A172 (cell line): Measurements from ENCODE around the gene ATP8B4. TPM values are rescaled to one million over a fixed set of nuclear protein-coding genes. Genes with fewer than 3 reads are reported as not detected.

Experiments used
- DNase-seq: peaks from one replicate; pipeline ENCODE4 v3.0.0-alpha.2; 2015; ENCODE audit warnings: low spot score
- total RNA-seq: library from RNA; depleted of rRNA; stranded (reverse); fragments of >200 nt; shearing (Covaris generic); gene quantifications from 2 replicates; pipeline ENCODE4 v1.2.3, GENCODE V29; 2014

ATP8B4 gene
- total RNA-seq, 1 experiment from 2014 or later: 0.34 TPM

GRCh38 chr15:49857496-49858475 is 261.2 kb downstream of the ATP8B4 start:
- DNase-seq: no peak

- no peak for DNase-seq
Observed at GRCh38 chr15:49855917-49856637, 263.0 kb downstream of the ATP8B4 start.

- no peak for DNase-seq
Observed at GRCh38 chr15:49852756-49853155, 266.3 kb downstream of the ATP8B4 start.

GRCh38 chr15:49848807-49849206 is 270.2 kb downstream of the ATP8B4 start:
- no peak for DNase-seq

- peak; percentile 46 for DNase-seq
Observed at GRCh38 chr15:49848282-49848724, 270.7 kb downstream of the ATP8B4 start.

DNA sequence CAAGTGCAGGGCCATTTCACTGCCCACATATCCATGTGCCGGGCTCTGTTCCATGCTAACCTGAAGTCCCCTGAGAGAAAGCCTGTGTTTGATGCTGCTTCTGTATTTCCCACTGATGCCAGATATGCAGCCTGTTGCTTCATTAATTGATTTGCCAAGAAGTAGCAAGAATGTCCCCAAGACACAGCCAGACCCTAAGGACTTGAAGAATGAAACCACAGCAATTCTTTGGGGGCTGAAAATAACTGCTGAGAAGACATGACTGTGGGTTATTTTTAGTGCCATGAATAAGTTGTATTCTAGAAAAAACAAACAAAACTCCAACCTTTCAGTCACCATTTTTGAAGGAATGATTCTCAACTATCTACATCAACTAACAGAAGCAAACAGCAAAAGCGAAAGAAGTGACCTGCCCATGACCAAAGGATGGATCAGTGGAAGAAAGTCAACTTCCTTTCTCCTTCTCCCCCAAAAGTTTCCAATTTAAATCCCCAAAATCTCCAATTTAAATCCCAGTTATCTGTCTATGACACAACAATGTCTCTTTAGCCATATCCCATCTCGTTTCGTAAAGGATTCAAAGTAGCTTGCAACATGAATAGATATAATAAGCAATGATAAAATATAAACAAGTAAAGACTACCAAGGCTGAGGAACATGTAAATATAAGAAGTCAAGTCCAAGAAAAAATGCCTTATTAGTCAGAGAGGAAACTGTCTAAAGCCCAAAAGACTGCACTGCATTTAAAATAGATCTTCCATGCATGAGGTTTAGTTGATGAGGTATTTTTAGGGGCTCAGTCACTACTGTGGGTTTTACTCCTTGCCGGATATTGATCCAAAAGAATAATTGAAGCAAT is 271.4 kb downstream of the ATP8B4 start:
- DNase-seq: no peak

DNA sequence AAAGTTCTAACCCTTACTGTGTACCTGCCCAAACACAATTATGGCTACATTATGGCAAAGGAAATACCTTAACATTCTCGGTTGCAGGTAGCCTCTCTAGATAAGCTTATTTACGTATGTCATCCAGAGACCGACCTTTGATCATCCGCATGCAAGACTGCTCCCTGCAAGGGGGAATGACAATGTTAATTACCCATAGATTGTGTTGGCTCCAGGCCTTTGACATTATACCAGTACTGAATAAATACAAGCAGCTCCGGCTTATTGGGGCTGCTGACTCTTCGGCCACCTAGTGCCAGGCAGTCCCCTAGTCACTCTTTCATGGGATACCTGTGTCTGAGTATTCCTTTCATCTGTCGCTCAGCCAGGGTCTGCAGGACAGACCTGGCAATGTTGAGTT is 274.6 kb downstream of the ATP8B4 start:
- DNase-seq: no peak

- DNase-seq: no peak
Observed at GRCh38 chr15:49843725-49844124, 275.3 kb downstream of the ATP8B4 start.

GRCh38 chr15:49842031-49842730 is 276.9 kb downstream of the ATP8B4 start:
- DNase-seq: no peak

- DNase-seq: peak; percentile 13
Observed at GRCh38 chr15:49832511-49832910, 286.5 kb downstream of the ATP8B4 start.

- DNase-seq: peak; percentile 70
Observed at GRCh38 chr15:49831206-49831965, 287.6 kb downstream of the ATP8B4 start.

GRCh38 chr15:49830391-49830790 is 288.6 kb downstream of the ATP8B4 start:
- DNase-seq: no peak

- DNase-seq: no peak
Observed at GRCh38 chr15:49827311-49827710, 291.7 kb downstream of the ATP8B4 start.

DNA sequence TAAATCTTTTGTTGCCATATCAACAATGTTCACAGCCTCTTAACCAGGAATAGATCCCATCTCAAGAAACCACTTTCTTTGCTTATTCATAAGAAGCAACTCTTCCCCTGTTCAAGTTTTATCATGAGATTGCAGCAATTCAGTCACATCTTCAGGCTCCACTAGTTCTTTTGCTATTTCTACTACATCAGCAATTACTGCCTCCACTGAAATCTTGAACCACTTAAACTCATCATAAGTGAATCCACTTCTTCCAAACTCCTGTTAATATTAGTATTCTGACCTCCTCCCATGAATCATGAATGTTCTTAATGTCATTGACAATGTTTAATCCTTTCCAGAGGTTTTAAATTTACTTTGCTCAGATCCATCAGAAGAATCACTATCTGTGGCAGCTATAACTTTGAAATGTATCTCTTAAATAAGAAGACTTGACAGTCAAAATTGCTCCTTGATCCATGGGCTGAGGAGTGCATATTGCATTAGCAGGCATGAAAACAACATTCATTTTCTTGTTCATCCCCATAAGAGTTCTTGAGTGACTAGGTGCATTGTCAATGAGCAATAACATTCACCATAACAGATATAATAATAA is 292.3 kb downstream of the ATP8B4 start:
- no peak for DNase-seq

GRCh38 chr15:49824775-49825099 is 294.3 kb downstream of the ATP8B4 start:
- DNase-seq: no peak

- DNase-seq: no peak
Observed at GRCh38 chr15:49823987-49824774, 294.9 kb downstream of the ATP8B4 start.

- DNase-seq: no peak
Observed at GRCh38 chr15:49817100-49817499, 301.9 kb downstream of the ATP8B4 start.

GRCh38 chr15:49815950-49816349 is 303.1 kb downstream of the ATP8B4 start:
- DNase-seq: peak; percentile 22

- no peak for DNase-seq
Observed at GRCh38 chr15:49815526-49815925, 303.5 kb downstream of the ATP8B4 start.
